DOHH2 (cell line): ENCODE data around the gene HELZ.
"Not testable (repeated sequence)": the region's sequence is repeated elsewhere in the genome, so short reads cannot be mapped to it uniquely, and the experiment has no call there.

Source experiments
- H3F3A ChIP-seq: fragments of 200-600 bp; sonication (generic), shearing (Covaris generic); 2 replicates; pipeline ENCODE4 v1.6.0; 2016; ENCODE audit warnings: antibody characterized with exemption, mild to moderate bottlenecking; ENCODE audit not compliant: control insufficient read depth, insufficient read depth
- H3K27ac ChIP-seq: fragments of 200-600 bp; sonication (generic); 2 replicates; pipeline ENCODE4 v1.5.1; 2014; ENCODE audit warnings: low read depth, mild to moderate bottlenecking, low read length, moderate library complexity
- H3K27me3 ChIP-seq: fragments of 200-600 bp; sonication (generic); 2 replicates; pipeline ENCODE4 v1.6.1; 2014; ENCODE audit warnings: mild to moderate bottlenecking, low read length, mixed read lengths; ENCODE audit not compliant: control insufficient read depth
- H3K36me3 ChIP-seq: fragments of 200-600 bp; sonication (generic); 2 replicates; pipeline ENCODE4 v1.6.1; 2014; ENCODE audit warnings: mild to moderate bottlenecking, low read length, moderate library complexity, mixed read lengths; ENCODE audit not compliant: control insufficient read depth
- H3K4me1 ChIP-seq: fragments of 200-600 bp; sonication (generic); 2 replicates; pipeline ENCODE4 v1.6.1; 2014; ENCODE audit warnings: mild to moderate bottlenecking, low read length, mixed read lengths; ENCODE audit not compliant: control insufficient read depth
- H3K4me2 ChIP-seq: fragments of 200-600 bp; sonication (generic); 2 replicates; pipeline ENCODE4 v1.6.0; 2014; ENCODE audit warnings: mild to moderate bottlenecking, low read length, moderate library complexity
- H3K4me3 ChIP-seq: fragments of 200-600 bp; sonication (generic); 2 replicates; pipeline ENCODE4 v1.5.1; 2014; ENCODE audit warnings: mild to moderate bottlenecking, low read length, mixed read lengths
- H3K79me2 ChIP-seq: fragments of 200-600 bp; sonication (generic); 2 replicates; pipeline ENCODE4 v1.6.1; 2014; ENCODE audit warnings: mild to moderate bottlenecking, low read length, mixed read lengths; ENCODE audit not compliant: control insufficient read depth
- H3K9me2 ChIP-seq: fragments of 200-600 bp; sonication (generic); replicated peaks from 2 replicates; pipeline ENCODE4 v1.6.1; 2014; ENCODE audit warnings: mild to moderate bottlenecking, low read length, mixed read lengths; ENCODE audit not compliant: control insufficient read depth
- H3K9me3 ChIP-seq: fragments of 200-600 bp; sonication (generic); 2 replicates; pipeline ENCODE4 v1.6.1; 2014; ENCODE audit warnings: antibody characterized with exemption, low read length, mixed read lengths; ENCODE audit not compliant: control insufficient read depth, insufficient read depth
- H4K20me1 ChIP-seq: fragments of 200-600 bp; sonication (generic); 2 replicates; pipeline ENCODE4 v1.6.0; 2014; ENCODE audit warnings: low read depth, mild to moderate bottlenecking, antibody characterized with exemption, low read length, moderate library complexity; ENCODE audit not compliant: control insufficient read depth, insufficient read depth
- EZH2phosphoT487 ChIP-seq: fragments of 200-600 bp; sonication (generic); IDR thresholded peaks from 2 replicates; pipeline ENCODE4 v1.6.1; 2017; ENCODE audit warnings: borderline replicate concordance, mild to moderate bottlenecking, antibody characterized with exemption, low read length, moderate library complexity, mixed read lengths
- TF ChIP-seq, protein P1 (sequence below): fragments of 200-600 bp; sonication (generic); IDR thresholded peaks from one replicate; pipeline ENCODE4 v1.5.1; 2014; ENCODE audit warnings: antibody characterized with exemption, mild to moderate bottlenecking, low read depth, low read length; ENCODE audit not compliant: poor library complexity, severe bottlenecking

Gene HELZ

DNA sequence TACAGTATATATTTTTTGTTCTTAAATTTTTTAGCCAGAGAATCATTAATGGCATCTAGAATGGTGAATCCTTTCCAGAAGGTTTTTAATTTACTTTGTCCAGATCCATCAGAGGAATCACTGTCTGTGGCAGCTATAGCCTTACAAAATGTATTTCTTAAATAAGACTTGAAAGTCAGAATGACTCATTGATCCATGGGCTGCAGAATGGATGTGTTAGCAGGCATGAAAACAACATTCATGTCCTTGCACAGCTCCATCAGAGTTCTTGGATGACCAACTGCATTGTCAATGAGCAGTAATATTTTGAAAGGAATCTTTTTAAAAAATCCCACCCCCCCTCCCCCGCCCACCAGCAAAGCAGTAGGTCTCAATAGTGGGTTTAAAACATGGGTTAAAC, 149.2 kb downstream of the HELZ start:
- H3K36me3 ChIP-seq: peaks cover 15% of the 10 kb centered on the region; the same call in 1 of the 2 replicates
- no peaks in the 10 kb centered on the region for H3F3A ChIP-seq
- H3K4me2 ChIP-seq: no peak overlapping the region
- no peak overlapping the region for H3K27ac ChIP-seq
- no peaks in the 10 kb centered on the region for H3K27me3 ChIP-seq
- H3K4me3 ChIP-seq: no peak overlapping the region
- TF ChIP-seq EZH2phosphoT487: no peak
- TF ChIP-seq, protein P1, sequence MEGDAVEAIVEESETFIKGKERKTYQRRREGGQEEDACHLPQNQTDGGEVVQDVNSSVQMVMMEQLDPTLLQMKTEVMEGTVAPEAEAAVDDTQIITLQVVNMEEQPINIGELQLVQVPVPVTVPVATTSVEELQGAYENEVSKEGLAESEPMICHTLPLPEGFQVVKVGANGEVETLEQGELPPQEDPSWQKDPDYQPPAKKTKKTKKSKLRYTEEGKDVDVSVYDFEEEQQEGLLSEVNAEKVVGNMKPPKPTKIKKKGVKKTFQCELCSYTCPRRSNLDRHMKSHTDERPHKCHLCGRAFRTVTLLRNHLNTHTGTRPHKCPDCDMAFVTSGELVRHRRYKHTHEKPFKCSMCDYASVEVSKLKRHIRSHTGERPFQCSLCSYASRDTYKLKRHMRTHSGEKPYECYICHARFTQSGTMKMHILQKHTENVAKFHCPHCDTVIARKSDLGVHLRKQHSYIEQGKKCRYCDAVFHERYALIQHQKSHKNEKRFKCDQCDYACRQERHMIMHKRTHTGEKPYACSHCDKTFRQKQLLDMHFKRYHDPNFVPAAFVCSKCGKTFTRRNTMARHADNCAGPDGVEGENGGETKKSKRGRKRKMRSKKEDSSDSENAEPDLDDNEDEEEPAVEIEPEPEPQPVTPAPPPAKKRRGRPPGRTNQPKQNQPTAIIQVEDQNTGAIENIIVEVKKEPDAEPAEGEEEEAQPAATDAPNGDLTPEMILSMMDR: no peak
- H3K79me2 ChIP-seq: peaks cover 19% of the 10 kb centered on the region
- no peaks in the 10 kb centered on the region for H3K9me3 ChIP-seq
- no peaks in the 10 kb centered on the region for H3K9me2 ChIP-seq
- H4K20me1 ChIP-seq: no peaks in the 10 kb centered on the region
- H3K4me1 ChIP-seq: no peaks in the 10 kb centered on the region

DNA sequence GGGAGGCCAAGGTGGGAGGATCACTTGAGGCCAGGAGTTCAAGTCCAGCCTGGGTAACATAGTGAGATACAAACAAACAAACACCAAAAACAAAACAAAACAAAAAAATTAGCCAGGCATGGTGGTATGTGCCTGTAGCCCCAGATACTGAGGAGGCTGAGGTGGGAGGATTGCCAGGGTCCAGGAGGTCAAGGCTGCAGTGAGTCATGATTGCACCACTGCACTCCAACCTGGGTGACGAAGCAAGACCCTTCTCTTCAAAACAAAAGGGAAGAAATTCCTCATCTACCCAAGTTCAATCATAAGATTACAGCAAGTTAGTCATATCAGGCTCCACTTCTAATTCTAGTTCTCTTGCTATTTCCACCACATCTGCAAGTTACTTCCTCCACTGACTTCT, 149.7 kb downstream of the HELZ start:
- not testable (repeated sequence) for H3K4me2 ChIP-seq, H3K27ac ChIP-seq, H3K9me2 ChIP-seq, H3K4me3 ChIP-seq, H3K27me3 ChIP-seq, H4K20me1 ChIP-seq, H3K9me3 ChIP-seq, H3F3A ChIP-seq, H3K4me1 ChIP-seq
- H3K79me2 ChIP-seq: peaks cover 17% of the 10 kb centered on the region
- peaks cover 13% of the 10 kb centered on the region; the same call in 1 of the 2 replicates for H3K36me3 ChIP-seq

DNA sequence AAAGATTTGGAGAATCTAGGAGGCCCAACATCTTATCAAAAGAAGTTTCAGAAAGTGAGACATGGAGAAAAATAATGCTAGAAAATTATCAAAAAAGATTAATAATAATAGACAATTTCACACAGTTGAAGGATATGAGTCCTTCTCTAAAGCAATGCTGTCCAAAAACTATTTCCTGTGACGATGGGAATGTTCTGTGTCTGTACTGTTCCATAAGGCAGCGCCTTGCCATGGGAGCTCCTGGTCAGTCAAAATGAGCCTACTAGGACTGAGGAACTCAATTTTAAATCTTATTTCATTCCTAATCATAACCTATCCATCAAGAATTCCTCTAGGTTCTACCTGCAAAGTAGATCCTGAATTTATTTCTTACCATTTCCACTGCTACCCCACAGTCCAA, 151.6 kb downstream of the HELZ start:
- H3K9me2 ChIP-seq: no peaks in the 10 kb centered on the region
- TF ChIP-seq, protein P1: no peak
- TF ChIP-seq EZH2phosphoT487: no peak
- no peaks in the 10 kb centered on the region for H3F3A ChIP-seq
- no peaks in the 10 kb centered on the region for H3K27me3 ChIP-seq
- no peaks in the 10 kb centered on the region for H3K4me1 ChIP-seq
- H3K4me2 ChIP-seq: no peak overlapping the region
- no peaks in the 10 kb centered on the region for H3K9me3 ChIP-seq
- H3K36me3 ChIP-seq: peaks cover 10% of the 10 kb centered on the region; the same call in 1 of the 2 replicates
- no peak overlapping the region for H3K4me3 ChIP-seq
- no peaks in the 10 kb centered on the region for H4K20me1 ChIP-seq
- 0 out of 2 replicates have a peak, but pooled peaks cover 5% of the 10 kb centered on the region for H3K79me2 ChIP-seq
- no peak overlapping the region for H3K27ac ChIP-seq

DNA sequence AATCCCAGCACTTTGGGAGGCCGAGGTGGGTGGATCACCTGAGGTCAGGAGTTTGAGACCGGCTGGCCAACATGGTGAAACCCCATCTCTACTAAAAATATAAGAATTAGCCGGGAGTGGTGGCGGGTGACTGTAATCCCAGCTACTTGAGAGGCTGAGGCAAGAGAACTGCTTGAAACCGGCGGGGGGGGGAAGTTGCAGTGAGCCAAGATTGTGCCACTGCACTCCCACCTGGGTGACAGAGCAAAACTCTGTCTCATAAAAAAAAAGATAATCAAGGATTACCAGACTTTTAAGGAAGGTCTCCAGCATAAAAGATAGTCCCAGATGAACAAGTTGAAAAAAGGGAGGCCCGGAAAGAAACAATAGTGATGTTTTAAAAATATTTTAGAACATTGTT, 152.3 kb downstream of the HELZ start:
- H3K27ac ChIP-seq, H4K20me1 ChIP-seq, H3K27me3 ChIP-seq, H3K79me2 ChIP-seq, H3K4me2 ChIP-seq, H3K4me1 ChIP-seq, H3K9me3 ChIP-seq, H3K4me3 ChIP-seq, H3K9me2 ChIP-seq, H3F3A ChIP-seq: not testable (repeated sequence)
- peaks cover 12% of the 10 kb centered on the region; the same call in 1 of the 2 replicates for H3K36me3 ChIP-seq
